Measurements from ENCODE around the gene ZSWIM1. TPM values are rescaled to one million over a fixed set of nuclear protein-coding genes. Genes with fewer than 3 reads are reported as not detected.

The ZSWIM1 gene
- total and polyA plus RNA-seq, 7 experiments from 2014 or later, result 3.2 to 16.0 (median 9.8) TPM

GRCh38 chr20:45893831-45894230, 12.8 kb downstream of the ZSWIM1 start:
- Mint-ChIP-seq H3K4me1 (peaks cover 16 to 33% (median 26%) of the 10 kb centered on the region in 7 donors), H3K4me3 (peak overlapping the region in 3 of 10 donors; percentile 10 to 95 (median 34)), H3K9me3 (no peaks in the 10 kb centered on the region), H3K36me3 (peaks cover 1 to 23% (median 8%) of the 10 kb centered on the region in 5 donors), H3K27me3 (no peaks in the 10 kb centered on the region), H3K27ac (peak overlapping the region in 2 of 9 donors; percentile 54 to 71)
- ATAC-seq (no peak), DNase-seq (no peak)
- POLR2A ChIA-PET, result interaction anchor here (0.9 to 4.7 kb wide), 4 partner anchors 12 to 77 kb away, joined by 3 to 26 read pairs (median 7); partner anchors contain the start of genes PCIF1 and ZNF335
- intact Hi-C loops (cut with micrococcal nuclease), result loop anchor here in 1 of 2 donors (5.0 kb wide), 1 partner anchor 97 kb away; no protein-coding TSS in a partner anchor
- no peaks in the 10 kb centered on the region for H3K9me3 ChIP-seq (ENCODE audit: control insufficient read depth in 2 of 3, low read length in 3 of 3)
- CTCF ChIA-PET, result no interaction called here
- no peak overlapping the region for H3K4me3 ChIP-seq (ENCODE audit: low read length)
- peaks cover 0 to 49% (median 4%) of the 10 kb centered on the region in 3 experiments for H3K36me3 ChIP-seq (ENCODE audit: control insufficient read depth in 2 of 3, insufficient read depth in 3 of 3, low read length in 3 of 3)
- no peak overlapping the region for H3K27ac ChIP-seq (ENCODE audit: low read depth, low read length)
- H3K4me1 ChIP-seq (ENCODE audit: control insufficient read depth in 2 of 2, insufficient read depth in 2 of 2, low read length in 2 of 2), result peaks cover 22 to 25% of the 10 kb centered on the region in 2 donors
- H3K27me3 ChIP-seq (ENCODE audit: control insufficient read depth in 2 of 2, insufficient read depth in 2 of 2, low read length in 2 of 2), result no peaks in the 10 kb centered on the region

- Mint-ChIP-seq H3K4me3 (no peak overlapping the region), H3K4me1 (peaks cover 14 to 28% (median 22%) of the 10 kb centered on the region in 7 donors), H3K36me3 (peaks cover 4 to 27% (median 8%) of the 10 kb centered on the region in 5 donors), H3K27me3 (no peaks in the 10 kb centered on the region), H3K9me3 (no peaks in the 10 kb centered on the region), H3K27ac (no peak overlapping the region)
- ATAC-seq (no peak), DNase-seq (no peak)
- H3K27ac ChIP-seq (ENCODE audit: low read depth, low read length), result no peak overlapping the region
- POLR2A ChIA-PET, result interaction anchor here (2.3 kb wide), 1 partner anchor 40 kb away, joined by 11 read pairs; the partner anchor contains the start of gene PCIF1
- no peaks in the 10 kb centered on the region for H3K9me3 ChIP-seq (ENCODE audit: control insufficient read depth in 2 of 3, low read length in 3 of 3)
- intact Hi-C loops (cut with micrococcal nuclease), result loop anchor here in 1 of 2 donors (5.0 kb wide), 1 partner anchor 97 kb away; no protein-coding TSS in a partner anchor
- H3K36me3 ChIP-seq (ENCODE audit: control insufficient read depth in 2 of 3, insufficient read depth in 3 of 3, low read length in 3 of 3), result peaks cover 0 to 51% (median 4%) of the 10 kb centered on the region in 3 experiments
- H3K4me1 ChIP-seq (ENCODE audit: control insufficient read depth in 2 of 2, insufficient read depth in 2 of 2, low read length in 2 of 2), result peaks cover 21 to 25% of the 10 kb centered on the region in 2 donors
- no peak overlapping the region for H3K4me3 ChIP-seq (ENCODE audit: low read length)
- CTCF ChIA-PET, result interaction anchor here (1.2 kb wide), 1 partner anchor 75 kb away, joined by 3 read pairs; no protein-coding TSS in a partner anchor
- no peaks in the 10 kb centered on the region for H3K27me3 ChIP-seq (ENCODE audit: control insufficient read depth in 2 of 2, insufficient read depth in 2 of 2, low read length in 2 of 2)
These were observed 13.8 kb downstream of the ZSWIM1 start for GRCh38 chr20:45894797-45895196.

- H3K27ac Mint-ChIP-seq, result no peak overlapping the region
- Histone ChIP-seq H3K27me3 (ENCODE audit: control insufficient read depth in 2 of 2, insufficient read depth in 2 of 2, low read length in 2 of 2) (no peaks in the 10 kb centered on the region), H3K4me3 (ENCODE audit: low read length) (no peak overlapping the region), H3K4me1 (ENCODE audit: control insufficient read depth in 2 of 2, insufficient read depth in 2 of 2, low read length in 2 of 2) (peaks cover 14 to 23% of the 10 kb centered on the region in 2 donors), H3K36me3 (ENCODE audit: control insufficient read depth in 2 of 3, insufficient read depth in 3 of 3, low read length in 3 of 3) (peaks cover 0 to 44% (median 4%) of the 10 kb centered on the region in 3 experiments), H3K9me3 (ENCODE audit: control insufficient read depth in 2 of 3, low read length in 3 of 3) (no peaks in the 10 kb centered on the region), H3K27ac (ENCODE audit: low read depth, low read length) (no peak overlapping the region)
- ChIA-PET POLR2A (no interaction called here), CTCF (no interaction called here)
- ATAC-seq (no peak), DNase-seq (no peak)
- peaks cover 10 to 24% (median 17%) of the 10 kb centered on the region in 7 donors for H3K4me1 Mint-ChIP-seq
- H3K4me3 Mint-ChIP-seq, result no peak overlapping the region
- no peaks in the 10 kb centered on the region for H3K9me3 Mint-ChIP-seq
- H3K27me3 Mint-ChIP-seq, result no peaks in the 10 kb centered on the region
- intact Hi-C loops (cut with micrococcal nuclease), result no loop called here
- H3K36me3 Mint-ChIP-seq, result peaks cover 4 to 27% (median 8%) of the 10 kb centered on the region in 5 donors
These were observed 15.7 kb downstream of the ZSWIM1 start for GRCh38 chr20:45896641-45897161.

- peaks cover 6 to 19% (median 13%) of the 10 kb centered on the region in 7 donors for H3K4me1 Mint-ChIP-seq
These were observed 16.3 kb downstream of the ZSWIM1 start for GRCh38 chr20:45897289-45897688.

GRCh38 chr20:45897692-45898091, 16.7 kb downstream of the ZSWIM1 start:
- intact Hi-C loops (cut with micrococcal nuclease), result no loop called here
- Histone ChIP-seq H3K27me3 (ENCODE audit: control insufficient read depth in 2 of 2, insufficient read depth in 2 of 2, low read length in 2 of 2) (no peaks in the 10 kb centered on the region), H3K27ac (ENCODE audit: low read depth, low read length) (no peak overlapping the region), H3K4me1 (ENCODE audit: control insufficient read depth in 2 of 2, insufficient read depth in 2 of 2, low read length in 2 of 2) (peaks cover 4 to 13% of the 10 kb centered on the region in 2 donors), H3K9me3 (ENCODE audit: control insufficient read depth in 2 of 3, low read length in 3 of 3) (no peaks in the 10 kb centered on the region), H3K4me3 (ENCODE audit: low read length) (no peak overlapping the region), H3K36me3 (ENCODE audit: control insufficient read depth in 2 of 3, insufficient read depth in 3 of 3, low read length in 3 of 3) (peaks cover 0 to 44% (median 4%) of the 10 kb centered on the region in 3 experiments)
- Mint-ChIP-seq H3K36me3 (peaks cover 4 to 27% (median 8%) of the 10 kb centered on the region in 5 donors), H3K4me1 (peaks cover 2 to 15% (median 9%) of the 10 kb centered on the region in 7 donors), H3K27me3 (no peaks in the 10 kb centered on the region), H3K4me3 (no peak overlapping the region), H3K9me3 (no peaks in the 10 kb centered on the region), H3K27ac (no peak overlapping the region)
- CTCF ChIA-PET, result no interaction called here
- ATAC-seq (no peak), DNase-seq (no peak)
- POLR2A ChIA-PET, result interaction anchor here (1.7 kb wide), 1 partner anchor 17 kb away, joined by 4 read pairs; the partner anchor contains the start of gene ZSWIM1

More at GRCh38 chr20:45897289-45897688, 16.3 kb downstream of the ZSWIM1 start:
- Mint-ChIP-seq H3K4me3 (no peak overlapping the region), H3K36me3 (peaks cover 4 to 27% (median 8%) of the 10 kb centered on the region in 5 donors), H3K27ac (no peak overlapping the region), H3K27me3 (no peaks in the 10 kb centered on the region), H3K9me3 (no peaks in the 10 kb centered on the region)
- H3K4me3 ChIP-seq (ENCODE audit: low read length), result no peak overlapping the region
- POLR2A ChIA-PET, result interaction anchor here (1.7 kb wide), 1 partner anchor 16 kb away, joined by 4 read pairs; the partner anchor contains the start of gene ZSWIM1
- intact Hi-C loops (cut with micrococcal nuclease), result no loop called here
- H3K36me3 ChIP-seq (ENCODE audit: control insufficient read depth in 2 of 3, insufficient read depth in 3 of 3, low read length in 3 of 3), result peaks cover 0 to 44% (median 4%) of the 10 kb centered on the region in 3 experiments
- ATAC-seq (no peak), DNase-seq (no peak)
- no peaks in the 10 kb centered on the region for H3K27me3 ChIP-seq (ENCODE audit: control insufficient read depth in 2 of 2, insufficient read depth in 2 of 2, low read length in 2 of 2)
- H3K9me3 ChIP-seq (ENCODE audit: control insufficient read depth in 2 of 3, low read length in 3 of 3), result no peaks in the 10 kb centered on the region
- H3K4me1 ChIP-seq (ENCODE audit: control insufficient read depth in 2 of 2, insufficient read depth in 2 of 2, low read length in 2 of 2), result peaks cover 8 to 17% of the 10 kb centered on the region in 2 donors
- H3K27ac ChIP-seq (ENCODE audit: low read depth, low read length), result no peak overlapping the region
- CTCF ChIA-PET, result no interaction called here

- peaks cover 0 to 44% (median 4%) of the 10 kb centered on the region in 3 experiments for H3K36me3 ChIP-seq (ENCODE audit: control insufficient read depth in 2 of 3, insufficient read depth in 3 of 3, low read length in 3 of 3)
- H3K27ac Mint-ChIP-seq, result no peak overlapping the region
- POLR2A ChIA-PET, result interaction anchor here (1.7 kb wide), 1 partner anchor 17 kb away, joined by 4 read pairs; the partner anchor contains the start of gene ZSWIM1
- no peak overlapping the region for H3K4me3 Mint-ChIP-seq
- no peak for ATAC-seq
- no peak for DNase-seq
- peaks cover 4 to 27% (median 8%) of the 10 kb centered on the region in 5 donors for H3K36me3 Mint-ChIP-seq
- H3K4me1 Mint-ChIP-seq, result peaks cover 0 to 9% (median 4%) of the 10 kb centered on the region in 7 donors
- H3K4me3 ChIP-seq (ENCODE audit: low read length), result no peak overlapping the region
- CTCF ChIA-PET, result no interaction called here
- no peaks in the 10 kb centered on the region for H3K9me3 Mint-ChIP-seq
- no peaks in the 10 kb centered on the region for H3K27me3 ChIP-seq (ENCODE audit: control insufficient read depth in 2 of 2, insufficient read depth in 2 of 2, low read length in 2 of 2)
- intact Hi-C loops (cut with micrococcal nuclease), result no loop called here
- no peaks in the 10 kb centered on the region for H3K9me3 ChIP-seq (ENCODE audit: control insufficient read depth in 2 of 3, low read length in 3 of 3)
- no peak overlapping the region for H3K27ac ChIP-seq (ENCODE audit: low read depth, low read length)
- no peaks in the 10 kb centered on the region for H3K27me3 Mint-ChIP-seq
- peaks cover 0 to 7% of the 10 kb centered on the region in 2 donors for H3K4me1 ChIP-seq (ENCODE audit: control insufficient read depth in 2 of 2, insufficient read depth in 2 of 2, low read length in 2 of 2)
These were observed 17.3 kb downstream of the ZSWIM1 start for GRCh38 chr20:45898285-45898684.
